ENCODE measurements around the gene EXOC6.

EXOC6 gene

DNA sequence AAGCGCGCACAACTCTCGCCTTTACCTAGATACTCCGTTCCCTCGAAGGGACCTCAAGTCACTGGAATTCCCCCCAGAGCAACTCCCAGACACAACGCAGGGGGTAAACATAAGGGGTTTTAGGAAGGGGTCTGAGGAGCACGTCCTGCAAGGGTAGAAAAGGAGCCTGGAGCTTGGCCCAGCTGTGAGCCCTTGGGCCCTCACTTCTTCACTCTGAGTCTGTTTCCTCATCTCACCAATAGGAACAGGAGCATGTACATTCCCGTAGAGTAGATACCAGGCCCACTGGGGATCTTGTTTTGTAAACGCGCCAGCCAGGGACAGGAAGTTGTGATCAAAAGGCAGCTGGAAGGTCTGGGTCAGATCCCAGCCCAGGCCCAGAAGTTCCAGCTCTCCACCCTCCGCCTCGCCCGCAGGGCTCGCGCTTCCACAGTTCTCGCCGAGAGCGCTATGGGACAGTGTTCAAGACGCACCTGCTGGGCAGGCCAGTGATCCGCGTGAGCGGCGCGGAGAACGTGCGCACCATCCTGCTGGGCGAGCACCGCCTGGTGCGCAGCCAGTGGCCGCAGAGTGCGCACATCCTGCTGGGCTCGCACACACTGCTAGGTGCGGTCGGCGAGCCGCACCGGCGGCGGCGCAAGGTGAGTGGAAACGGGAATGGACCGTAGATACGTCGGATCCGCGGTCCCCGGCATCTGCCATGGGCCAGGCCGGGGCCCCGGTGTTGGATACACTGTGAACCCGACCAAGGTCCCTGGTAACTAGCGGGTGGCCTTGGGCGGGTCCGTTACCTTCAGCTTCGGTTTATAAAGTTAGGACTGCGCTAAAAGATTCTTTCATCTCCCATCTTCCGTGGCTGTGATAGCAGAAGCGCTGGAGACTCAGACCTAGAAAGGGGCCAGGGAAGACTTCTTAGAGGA lies 213.5 kb downstream of the EXOC6 start:
- POLR2A ChIA-PET: no interaction called here

DNA sequence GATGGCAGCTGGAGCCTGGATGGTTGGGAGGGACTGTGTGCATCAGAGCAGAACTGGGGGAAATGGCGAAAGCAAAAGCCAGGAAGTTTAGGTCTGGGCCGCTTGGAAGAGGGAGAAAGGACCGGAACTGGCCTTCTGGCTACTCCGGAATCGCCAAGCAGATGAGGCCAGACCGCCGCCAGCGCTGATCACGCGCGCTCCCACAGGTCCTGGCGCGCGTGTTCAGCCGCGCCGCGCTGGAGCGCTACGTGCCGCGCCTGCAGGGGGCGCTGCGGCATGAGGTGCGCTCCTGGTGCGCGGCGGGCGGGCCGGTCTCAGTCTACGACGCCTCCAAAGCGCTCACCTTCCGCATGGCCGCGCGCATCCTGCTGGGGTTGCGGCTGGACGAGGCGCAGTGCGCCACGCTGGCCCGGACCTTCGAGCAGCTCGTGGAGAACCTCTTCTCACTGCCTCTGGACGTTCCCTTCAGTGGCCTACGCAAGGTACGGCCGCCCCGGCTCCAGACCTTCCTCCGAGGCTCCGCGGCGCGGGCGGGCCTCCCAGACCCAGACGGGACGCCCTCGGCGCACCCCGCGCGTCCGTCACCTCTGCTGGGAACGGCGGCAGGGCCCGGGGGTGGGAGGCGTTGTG lies 214.3 kb downstream of the EXOC6 start:
- Histone ChIP-seq H3K4me3 (ENCODE audit: low read depth, low read length) (no peak overlapping the region), H3K27ac (ENCODE audit: extremely low read depth, low read depth, low read length) (no peak overlapping the region), H3K36me3 (ENCODE audit: control insufficient read depth in 2 of 2, insufficient read depth in 1 of 2, low read length in 2 of 2) (peaks cover 0 to 29% of the 10 kb centered on the region in 2 experiments; a peak in 1 of 3 replicates), H3K9me3 (ENCODE audit: control insufficient read depth, insufficient read depth, low read depth, low read length) (no peaks in the 10 kb centered on the region), H3K4me1 (ENCODE audit: control insufficient read depth, insufficient read depth, low read length) (no peaks in the 10 kb centered on the region)
- ChIA-PET POLR2A (no interaction called here), CTCF (interaction anchor here (0.7 to 1.1 kb wide), 2 partner anchors 9 to 49 kb away, joined by 3 to 4 read pairs; no protein-coding TSS in a partner anchor)
- TF ChIP-seq ZNF214 (tag by site-specific recombination; IDR thresholded peaks at IDR 0.05; ENCODE audit: borderline replicate concordance): no peak
- TF ChIP-seq MEIS1 (CRISPR knock-in tag; IDR thresholded peaks at IDR 0.05; ENCODE audit: borderline replicate concordance): no peak
- no peak for TF ChIP-seq ZNF366 (tag by site-specific recombination; conservative IDR thresholded peaks at IDR 0.05)
- TF ChIP-seq ZNF701 (tag by site-specific recombination; IDR thresholded peaks at IDR 0.05): no peak
- TF ChIP-seq, protein P1, sequence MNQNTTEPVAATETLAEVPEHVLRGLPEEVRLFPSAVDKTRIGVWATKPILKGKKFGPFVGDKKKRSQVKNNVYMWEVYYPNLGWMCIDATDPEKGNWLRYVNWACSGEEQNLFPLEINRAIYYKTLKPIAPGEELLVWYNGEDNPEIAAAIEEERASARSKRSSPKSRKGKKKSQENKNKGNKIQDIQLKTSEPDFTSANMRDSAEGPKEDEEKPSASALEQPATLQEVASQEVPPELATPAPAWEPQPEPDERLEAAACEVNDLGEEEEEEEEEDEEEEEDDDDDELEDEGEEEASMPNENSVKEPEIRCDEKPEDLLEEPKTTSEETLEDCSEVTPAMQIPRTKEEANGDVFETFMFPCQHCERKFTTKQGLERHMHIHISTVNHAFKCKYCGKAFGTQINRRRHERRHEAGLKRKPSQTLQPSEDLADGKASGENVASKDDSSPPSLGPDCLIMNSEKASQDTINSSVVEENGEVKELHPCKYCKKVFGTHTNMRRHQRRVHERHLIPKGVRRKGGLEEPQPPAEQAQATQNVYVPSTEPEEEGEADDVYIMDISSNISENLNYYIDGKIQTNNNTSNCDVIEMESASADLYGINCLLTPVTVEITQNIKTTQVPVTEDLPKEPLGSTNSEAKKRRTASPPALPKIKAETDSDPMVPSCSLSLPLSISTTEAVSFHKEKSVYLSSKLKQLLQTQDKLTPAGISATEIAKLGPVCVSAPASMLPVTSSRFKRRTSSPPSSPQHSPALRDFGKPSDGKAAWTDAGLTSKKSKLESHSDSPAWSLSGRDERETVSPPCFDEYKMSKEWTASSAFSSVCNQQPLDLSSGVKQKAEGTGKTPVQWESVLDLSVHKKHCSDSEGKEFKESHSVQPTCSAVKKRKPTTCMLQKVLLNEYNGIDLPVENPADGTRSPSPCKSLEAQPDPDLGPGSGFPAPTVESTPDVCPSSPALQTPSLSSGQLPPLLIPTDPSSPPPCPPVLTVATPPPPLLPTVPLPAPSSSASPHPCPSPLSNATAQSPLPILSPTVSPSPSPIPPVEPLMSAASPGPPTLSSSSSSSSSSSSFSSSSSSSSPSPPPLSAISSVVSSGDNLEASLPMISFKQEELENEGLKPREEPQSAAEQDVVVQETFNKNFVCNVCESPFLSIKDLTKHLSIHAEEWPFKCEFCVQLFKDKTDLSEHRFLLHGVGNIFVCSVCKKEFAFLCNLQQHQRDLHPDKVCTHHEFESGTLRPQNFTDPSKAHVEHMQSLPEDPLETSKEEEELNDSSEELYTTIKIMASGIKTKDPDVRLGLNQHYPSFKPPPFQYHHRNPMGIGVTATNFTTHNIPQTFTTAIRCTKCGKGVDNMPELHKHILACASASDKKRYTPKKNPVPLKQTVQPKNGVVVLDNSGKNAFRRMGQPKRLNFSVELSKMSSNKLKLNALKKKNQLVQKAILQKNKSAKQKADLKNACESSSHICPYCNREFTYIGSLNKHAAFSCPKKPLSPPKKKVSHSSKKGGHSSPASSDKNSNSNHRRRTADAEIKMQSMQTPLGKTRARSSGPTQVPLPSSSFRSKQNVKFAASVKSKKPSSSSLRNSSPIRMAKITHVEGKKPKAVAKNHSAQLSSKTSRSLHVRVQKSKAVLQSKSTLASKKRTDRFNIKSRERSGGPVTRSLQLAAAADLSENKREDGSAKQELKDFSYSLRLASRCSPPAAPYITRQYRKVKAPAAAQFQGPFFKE (tag by site-specific recombination; IDR thresholded peaks at IDR 0.05; ENCODE audit: borderline replicate concordance): no peak
- no peak for TF ChIP-seq ZNF792 (tag by site-specific recombination; IDR thresholded peaks at IDR 0.05)
- no peak for TF ChIP-seq ZNF324 (tag by site-specific recombination; IDR thresholded peaks at IDR 0.05)
- TF ChIP-seq, protein P2, sequence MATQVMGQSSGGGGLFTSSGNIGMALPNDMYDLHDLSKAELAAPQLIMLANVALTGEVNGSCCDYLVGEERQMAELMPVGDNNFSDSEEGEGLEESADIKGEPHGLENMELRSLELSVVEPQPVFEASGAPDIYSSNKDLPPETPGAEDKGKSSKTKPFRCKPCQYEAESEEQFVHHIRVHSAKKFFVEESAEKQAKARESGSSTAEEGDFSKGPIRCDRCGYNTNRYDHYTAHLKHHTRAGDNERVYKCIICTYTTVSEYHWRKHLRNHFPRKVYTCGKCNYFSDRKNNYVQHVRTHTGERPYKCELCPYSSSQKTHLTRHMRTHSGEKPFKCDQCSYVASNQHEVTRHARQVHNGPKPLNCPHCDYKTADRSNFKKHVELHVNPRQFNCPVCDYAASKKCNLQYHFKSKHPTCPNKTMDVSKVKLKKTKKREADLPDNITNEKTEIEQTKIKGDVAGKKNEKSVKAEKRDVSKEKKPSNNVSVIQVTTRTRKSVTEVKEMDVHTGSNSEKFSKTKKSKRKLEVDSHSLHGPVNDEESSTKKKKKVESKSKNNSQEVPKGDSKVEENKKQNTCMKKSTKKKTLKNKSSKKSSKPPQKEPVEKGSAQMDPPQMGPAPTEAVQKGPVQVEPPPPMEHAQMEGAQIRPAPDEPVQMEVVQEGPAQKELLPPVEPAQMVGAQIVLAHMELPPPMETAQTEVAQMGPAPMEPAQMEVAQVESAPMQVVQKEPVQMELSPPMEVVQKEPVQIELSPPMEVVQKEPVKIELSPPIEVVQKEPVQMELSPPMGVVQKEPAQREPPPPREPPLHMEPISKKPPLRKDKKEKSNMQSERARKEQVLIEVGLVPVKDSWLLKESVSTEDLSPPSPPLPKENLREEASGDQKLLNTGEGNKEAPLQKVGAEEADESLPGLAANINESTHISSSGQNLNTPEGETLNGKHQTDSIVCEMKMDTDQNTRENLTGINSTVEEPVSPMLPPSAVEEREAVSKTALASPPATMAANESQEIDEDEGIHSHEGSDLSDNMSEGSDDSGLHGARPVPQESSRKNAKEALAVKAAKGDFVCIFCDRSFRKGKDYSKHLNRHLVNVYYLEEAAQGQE (tag by site-specific recombination; IDR thresholded peaks at IDR 0.05): no peak
- TF ChIP-seq ZNF654 (tag by site-specific recombination; IDR thresholded peaks at IDR 0.05; ENCODE audit: low read depth): no peak
- TF ChIP-seq ZNF423 (tag by site-specific recombination; IDR thresholded peaks at IDR 0.05): no peak
- TF ChIP-seq ZNF621 (tag by site-specific recombination; IDR thresholded peaks at IDR 0.05): no peak
- no peak for TF ChIP-seq KLF16 (tag by site-specific recombination; IDR thresholded peaks at IDR 0.05)

More for the DNA sequence above, 213.5 kb downstream of the EXOC6 start:
- H3K4me1 ChIP-seq (ENCODE audit: control insufficient read depth, insufficient read depth, low read length): no peaks in the 10 kb centered on the region
- CTCF ChIA-PET: interaction anchor here (0.7 to 1.1 kb wide), 2 partner anchors 8 to 49 kb away, joined by 3 to 4 read pairs; no protein-coding TSS in a partner anchor
- no peak for TF ChIP-seq ZNF514 (tag by site-specific recombination; IDR thresholded peaks at IDR 0.05)
- TF ChIP-seq EGR2 (tag by site-specific recombination; IDR thresholded peaks at IDR 0.05; ENCODE audit: low read depth): no peak
- no peak for TF ChIP-seq ZXDB (tag by site-specific recombination; IDR thresholded peaks at IDR 0.05)
- TF ChIP-seq ZNF266 (tag by site-specific recombination; IDR thresholded peaks at IDR 0.05; ENCODE audit: low read depth): no peak
- TF ChIP-seq, protein P3, sequence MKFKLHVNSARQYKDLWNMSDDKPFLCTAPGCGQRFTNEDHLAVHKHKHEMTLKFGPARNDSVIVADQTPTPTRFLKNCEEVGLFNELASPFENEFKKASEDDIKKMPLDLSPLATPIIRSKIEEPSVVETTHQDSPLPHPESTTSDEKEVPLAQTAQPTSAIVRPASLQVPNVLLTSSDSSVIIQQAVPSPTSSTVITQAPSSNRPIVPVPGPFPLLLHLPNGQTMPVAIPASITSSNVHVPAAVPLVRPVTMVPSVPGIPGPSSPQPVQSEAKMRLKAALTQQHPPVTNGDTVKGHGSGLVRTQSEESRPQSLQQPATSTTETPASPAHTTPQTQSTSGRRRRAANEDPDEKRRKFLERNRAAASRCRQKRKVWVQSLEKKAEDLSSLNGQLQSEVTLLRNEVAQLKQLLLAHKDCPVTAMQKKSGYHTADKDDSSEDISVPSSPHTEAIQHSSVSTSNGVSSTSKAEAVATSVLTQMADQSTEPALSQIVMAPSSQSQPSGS (tag by site-specific recombination; IDR thresholded peaks at IDR 0.05; ENCODE audit: low read depth): no peak
- TF ChIP-seq ZNF600 (tag by site-specific recombination; IDR thresholded peaks at IDR 0.05): no peak
- no peak for TF ChIP-seq RBAK (tag by site-specific recombination; IDR thresholded peaks at IDR 0.05)
- H3K27ac ChIP-seq (ENCODE audit: extremely low read depth, low read depth, low read length): no peak overlapping the region
- no peaks in the 10 kb centered on the region for H3K9me3 ChIP-seq (ENCODE audit: control insufficient read depth, insufficient read depth, low read depth, low read length)
- no peak overlapping the region for H3K4me3 ChIP-seq (ENCODE audit: low read depth, low read length)
- peaks cover 0 to 29% of the 10 kb centered on the region in 2 experiments; a peak in 1 of 3 replicates for H3K36me3 ChIP-seq (ENCODE audit: control insufficient read depth in 2 of 2, insufficient read depth in 1 of 2, low read length in 2 of 2)

All from HEK293 (cell line).